SK-N-SH (cell line): ENCODE data around the gene IRF2. TPM values are rescaled to one million over a fixed set of nuclear protein-coding genes. Genes with fewer than 3 reads are reported as not detected.

ENCODE experiments used
- CTCF ChIA-PET: fragments of 300-600, 350-600 bp; formaldehyde crosslinking; extraction: SDS; loops from one replicate; lab custom pipeline; 2021; lab: Yijun Ruan, JAX
- POLR2A ChIA-PET: fragments of 350-600 bp; sonication (Branson Sonifier 250); formaldehyde crosslinking; extraction: SDS; loops from one replicate; lab custom pipeline; 2020; ENCODE audit warnings: antibody characterized with exemption, inconsistent platforms; lab: Yijun Ruan, JAX
- DNase-seq: peaks from one replicate; pipeline ENCODE4 v3.0.0; 2012
- H2AFZ ChIP-seq: fragments of 200-600 bp; sonication (generic); 2 replicates; pipeline ENCODE4 v1.8.1; 2016; ENCODE audit warnings: antibody characterized with exemption, mild to moderate bottlenecking, low read depth
- H3F3A ChIP-seq: fragments of 200-600 bp; sonication (generic); replicated peaks from 2 replicates; pipeline ENCODE3; 2016; ENCODE audit warnings: antibody characterized with exemption, mild to moderate bottlenecking; ENCODE audit not compliant: insufficient read depth
- H3K27ac ChIP-seq, 2 experiments: fragments of 200-500 bp in 1 of 2; fragments of 200-600 bp in 1 of 2; sonication (Bioruptor generic) in 1 of 2; sonication (generic), shearing (Covaris generic) in 1 of 2; 2 replicates each; pipeline versions ENCODE4 v1.5.1 to v1.6.1; 2014 to 2016; ENCODE audit warnings: low read depth in 2 of 2, inconsistent platforms in 1 of 2, low read length in 1 of 2, mild to moderate bottlenecking in 1 of 2, mixed read lengths in 1 of 2
- H3K27me3 ChIP-seq: fragments of 200-600 bp; sonication (generic), shearing (Covaris generic); 2 replicates; pipeline ENCODE4 v1.6.1; 2016; ENCODE audit warnings: mixed run types; ENCODE audit not compliant: insufficient read depth
- H3K36me3 ChIP-seq, 2 experiments: fragments of 200-500 bp in 1 of 2; fragments of 200-600 bp in 1 of 2; sonication (Bioruptor generic) in 1 of 2; sonication (generic) in 1 of 2; replicated peaks in 1 of 2; 2 replicates each; pipeline versions ENCODE3 to v1.5.1; 2014 to 2016; ENCODE audit warnings: low read length in 1 of 2, mild to moderate bottlenecking in 1 of 2; ENCODE audit not compliant: insufficient read depth in 2 of 2, control insufficient read depth in 1 of 2
- H3K4me1 ChIP-seq, 2 experiments: fragments of 200-500 bp in 1 of 2; fragments of 200-600 bp in 1 of 2; sonication (Bioruptor generic) in 1 of 2; sonication (generic), shearing (Covaris generic) in 1 of 2; 2 replicates each; pipeline versions ENCODE4 v1.5.1 to v1.6.1; 2014 to 2016; ENCODE audit warnings: low read depth in 1 of 2, low read length in 1 of 2, mixed run types in 1 of 2; ENCODE audit not compliant: insufficient read depth in 2 of 2, control insufficient read depth in 1 of 2
- H3K4me2 ChIP-seq: fragments of 200-600 bp; sonication (generic), shearing (Covaris generic); 2 replicates; pipeline ENCODE4 v1.6.1; 2017; ENCODE audit warnings: mixed run types
- H3K4me3 ChIP-seq, 2 experiments: fragments of 200-500 bp in 1 of 2; fragments of 200-600 bp in 1 of 2; sonication (Bioruptor generic) in 1 of 2; sonication (generic), shearing (Covaris generic) in 1 of 2; 2 replicates each; pipeline versions ENCODE4 v1.5.1 to v1.8.1; 2014 to 2016; ENCODE audit warnings: low read depth in 2 of 2, inconsistent platforms in 1 of 2, low read length in 1 of 2, mild to moderate bottlenecking in 1 of 2, mixed read lengths in 1 of 2, moderate library complexity in 1 of 2
- H3K79me2 ChIP-seq: fragments of 200-600 bp; sonication (generic); 2 replicates; pipeline ENCODE4 v1.8.1; 2017; ENCODE audit warnings: mild to moderate bottlenecking; ENCODE audit not compliant: insufficient read depth
- H3K9ac ChIP-seq: fragments of 200-600 bp; sonication (generic); 2 replicates; pipeline ENCODE4 v1.6.1; 2017; ENCODE audit warnings: mixed run types
- H3K9me2 ChIP-seq: fragments of 200-600 bp; sonication (generic); 2 replicates; pipeline ENCODE4 v1.6.1; 2017; ENCODE audit warnings: mixed run types
- H3K9me3 ChIP-seq: fragments of 200-600 bp; sonication (generic); 2 replicates; pipeline ENCODE4 v1.6.1; 2017; ENCODE audit warnings: mixed run types, mild to moderate bottlenecking, moderate library complexity
- H4K20me1 ChIP-seq: fragments of 200-600 bp; sonication (generic); 2 replicates; pipeline ENCODE4 v1.6.1; 2017; ENCODE audit warnings: mild to moderate bottlenecking, mixed run types; ENCODE audit not compliant: insufficient read depth
- CHD2 ChIP-seq: fragments of 150-350 bp; IDR thresholded peaks from 2 replicates; pipeline ENCODE4 v1.6.1; 2018; ENCODE audit warnings: low read length; ENCODE audit not compliant: partially characterized antibody
- ELF1 ChIP-seq: IDR thresholded peaks from 2 replicates; pipeline ENCODE4 v1.4.0; 2012
- FOXJ3 ChIP-seq: sonication (generic); formaldehyde crosslinking; IDR thresholded peaks from 2 replicates; pipeline ENCODE4 v1.5.1; 2020; ENCODE audit warnings: mild to moderate bottlenecking, missing genetic modification reagents
- GABPA ChIP-seq: IDR thresholded peaks from 2 replicates; pipeline ENCODE4 v1.4.0; 2012; ENCODE audit warnings: low read depth, mild to moderate bottlenecking
- JUND ChIP-seq: IDR thresholded peaks from 2 replicates; pipeline ENCODE4 v1.4.0; 2012
- MXI1 ChIP-seq: IDR thresholded peaks from 2 replicates; pipeline ENCODE4 v1.6.1; 2012; ENCODE audit warnings: mild to moderate bottlenecking, low read depth, low read length, improper control_type of control experiment
- POLR2AphosphoS5 ChIP-seq: IDR thresholded peaks from 2 replicates; pipeline ENCODE4 v1.6.1; 2012; ENCODE audit warnings: low read depth, low read length
- RAD21 ChIP-seq: IDR thresholded peaks from 2 replicates; pipeline ENCODE4 v1.6.1; 2012; ENCODE audit warnings: mild to moderate bottlenecking, low read length
- RCOR1 ChIP-seq: fragments of 150-350 bp; IDR thresholded peaks from 2 replicates; pipeline ENCODE4 v1.6.1; 2017; ENCODE audit warnings: antibody characterized with exemption, low read length
- RFX5 ChIP-seq: IDR thresholded peaks from 2 replicates; pipeline ENCODE4 v1.6.1; 2012; ENCODE audit warnings: mild to moderate bottlenecking, improper control_type of control experiment, low read length
- RXRA ChIP-seq: IDR thresholded peaks from 2 replicates; pipeline ENCODE4 v1.4.0; 2012; ENCODE audit warnings: low read depth, mild to moderate bottlenecking, borderline replicate concordance
- SIN3A ChIP-seq: IDR thresholded peaks from 2 replicates; pipeline ENCODE4 v1.6.1; 2012; ENCODE audit warnings: low read depth, mild to moderate bottlenecking, low read length, moderate library complexity, borderline replicate concordance
- SMC3 ChIP-seq: IDR thresholded peaks from 2 replicates; pipeline ENCODE4 v1.6.1; 2012; ENCODE audit warnings: low read depth, low read length, improper control_type of control experiment
- TAF1 ChIP-seq: IDR thresholded peaks from 2 replicates; pipeline ENCODE4 v1.6.1; 2012; ENCODE audit warnings: low read depth, mild to moderate bottlenecking, low read length, moderate library complexity, borderline replicate concordance
- YY1 ChIP-seq: IDR thresholded peaks from 2 replicates; pipeline ENCODE4 v1.4.0; 2012; ENCODE audit warnings: low read depth, mild to moderate bottlenecking
- WGBS: methylation state at CpG from one replicate; pipeline ENCODE4 v1.1.6; 2017; ENCODE audit warnings: low lambda C conversion rate; 5-methylcytosine and 5-hydroxymethylcytosine counted together
- polyA plus RNA-seq, 3 experiments: library from polyadenylated mRNA; depleted of rRNA; stranded (reverse); fragments of >200 nt; gene quantifications; 2 replicates each; pipeline ENCODE4 v1.2.3, GENCODE V29; 2012
- TF ChIP-seq, protein P1 (sequence below): fragments of 150-350 bp; IDR thresholded peaks from 2 replicates; pipeline ENCODE4 v1.6.1; 2016; ENCODE audit warnings: mild to moderate bottlenecking, low read depth, low read length

The IRF2 gene
- polyA plus RNA-seq, 1 of the 3 experiments (the other 2 are of a cell fraction) = 23.3 TPM

DNA sequence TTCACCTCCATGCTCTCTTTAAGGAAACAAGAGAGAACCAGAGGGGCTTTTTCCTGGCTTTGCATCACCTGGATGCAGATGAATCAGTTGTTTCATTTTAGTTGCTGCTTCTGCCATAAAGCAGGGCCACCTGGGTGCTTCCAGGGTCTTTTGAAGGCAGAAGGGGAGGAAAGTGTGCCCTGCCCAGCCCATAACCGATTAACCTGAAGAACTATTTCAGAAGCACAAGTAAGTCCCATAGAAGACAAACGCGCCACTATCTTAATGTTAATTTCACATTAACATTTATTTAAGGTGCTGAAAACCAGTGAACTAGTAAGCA lies 32.1 kb downstream of the IRF2 start:
- Histone ChIP-seq H3K27me3 (no peaks in the 10 kb centered on the region), H3K9ac (no peak overlapping the region), H3K4me1 (peaks cover 9 to 24% of the 10 kb centered on the region in 2 experiments; a peak in 2 of 4 replicates), H3K27ac (no peak overlapping the region), H3K9me2 (no peaks in the 10 kb centered on the region), H3K4me2 (0 out of 2 replicates have a peak overlapping the region, but pooled peaks have one; percentile 36), H3K79me2 (peaks cover 74% of the 10 kb centered on the region), H3K4me3 (no peak overlapping the region), H3K9me3 (no peaks in the 10 kb centered on the region), H4K20me1 (peaks cover 35% of the 10 kb centered on the region; the same call in 1 of the 2 replicates), H2AFZ (no peak overlapping the region), H3K36me3 (no peaks in the 10 kb centered on the region), H3F3A (no peaks in the 10 kb centered on the region)
- TF ChIP-seq YY1 = no peak
- TF ChIP-seq FOXJ3 = no peak
- TF ChIP-seq ELF1 = no peak
- no peak for TF ChIP-seq RAD21
- TF ChIP-seq RCOR1 = no peak
- no peak for TF ChIP-seq CHD2
- TF ChIP-seq MXI1 = no peak
- TF ChIP-seq SIN3A = no peak
- no peak for TF ChIP-seq POLR2AphosphoS5
- ChIA-PET POLR2A (no interaction called here), CTCF (interaction anchor here (1.2 kb wide), 1 partner anchor 178 kb away, joined by 4 read pairs; no protein-coding TSS in a partner anchor)
- DNase-seq = no peak
- 96% methylated on average over 3 of the region's 3 CpGs for WGBS

DNA sequence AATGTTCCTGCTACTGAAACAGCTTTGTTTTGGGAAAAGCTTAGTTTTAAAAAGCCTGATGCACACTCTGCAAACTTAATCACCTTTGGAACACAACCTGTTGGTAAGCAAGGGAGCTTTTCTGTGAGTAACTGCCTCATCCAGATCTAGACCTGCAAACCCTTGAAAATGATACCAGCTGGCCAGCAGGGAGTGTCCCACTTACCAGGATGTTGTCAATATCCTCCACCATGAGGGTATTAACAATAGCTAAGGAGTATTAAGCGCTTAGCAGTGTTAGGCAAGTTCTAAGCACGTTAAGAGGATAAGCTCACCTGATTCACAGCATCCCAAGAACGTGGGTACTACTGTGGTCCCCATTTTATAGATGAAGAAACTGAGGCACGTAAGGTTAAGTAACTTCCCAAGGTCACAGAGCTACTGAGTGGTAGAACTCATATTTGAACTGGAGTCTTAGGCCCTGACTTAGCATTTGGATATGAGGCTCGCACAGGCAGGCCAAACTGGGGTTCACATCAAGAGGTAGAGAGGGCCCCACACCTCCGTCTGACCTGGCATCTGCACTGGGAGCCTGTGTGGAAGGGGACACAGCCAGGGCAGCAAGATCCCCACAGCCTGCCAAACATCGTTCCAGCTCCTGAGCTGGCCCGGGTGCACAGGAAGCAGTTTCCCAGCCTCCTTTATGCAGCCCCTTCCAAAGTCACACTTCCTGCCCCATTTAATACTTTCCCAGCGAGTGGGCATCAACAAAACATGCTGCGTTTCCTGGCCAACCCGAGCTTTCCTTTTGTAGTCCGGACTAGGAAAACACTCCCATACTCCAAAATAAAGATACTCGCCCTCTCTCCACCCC lies 32.7 kb downstream of the IRF2 start:
- Histone ChIP-seq H3K9ac (no peak overlapping the region), H3K27me3 (no peaks in the 10 kb centered on the region), H3K36me3 (no peaks in the 10 kb centered on the region), H2AFZ (no peak overlapping the region), H3F3A (no peaks in the 10 kb centered on the region), H3K79me2 (peaks cover 74% of the 10 kb centered on the region), H3K9me2 (no peaks in the 10 kb centered on the region), H3K9me3 (no peaks in the 10 kb centered on the region), H3K4me3 (no peak overlapping the region), H3K4me2 (0 out of 2 replicates have a peak overlapping the region, but pooled peaks have one; percentile 36), H3K27ac (peak overlapping the region in 1 of 2 experiments; percentile 15; a peak in 1 of 4 replicates), H3K4me1 (peaks cover 9 to 24% of the 10 kb centered on the region in 2 experiments; a peak in 2 of 4 replicates), H4K20me1 (peaks cover 41% of the 10 kb centered on the region; the same call in 1 of the 2 replicates)
- ChIA-PET POLR2A (no interaction called here), CTCF (interaction anchor here (1.2 to 1.7 kb wide), 2 partner anchors 11 to 177 kb away, joined by 4 read pairs; no protein-coding TSS in a partner anchor)
- TF ChIP-seq, protein P1, sequence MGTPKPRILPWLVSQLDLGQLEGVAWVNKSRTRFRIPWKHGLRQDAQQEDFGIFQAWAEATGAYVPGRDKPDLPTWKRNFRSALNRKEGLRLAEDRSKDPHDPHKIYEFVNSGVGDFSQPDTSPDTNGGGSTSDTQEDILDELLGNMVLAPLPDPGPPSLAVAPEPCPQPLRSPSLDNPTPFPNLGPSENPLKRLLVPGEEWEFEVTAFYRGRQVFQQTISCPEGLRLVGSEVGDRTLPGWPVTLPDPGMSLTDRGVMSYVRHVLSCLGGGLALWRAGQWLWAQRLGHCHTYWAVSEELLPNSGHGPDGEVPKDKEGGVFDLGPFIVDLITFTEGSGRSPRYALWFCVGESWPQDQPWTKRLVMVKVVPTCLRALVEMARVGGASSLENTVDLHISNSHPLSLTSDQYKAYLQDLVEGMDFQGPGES = no peak
- TF ChIP-seq JUND (no peak), CHD2 (no peak), GABPA (no peak), TAF1 (no peak), RXRA (no peak), FOXJ3 (no peak), SMC3 (no peak), ELF1 (no peak), RFX5 (no peak)
- DNase-seq = no peak
- WGBS = 81% methylated on average over 12 of the region's 13 CpGs
